HL-60/S4 treated with phorbol 12-myristate 13-acetate at 8.2 ng/mL for 4 days and 3 days (cell line): Measurements from ENCODE around the gene ASB17.
"Not testable (repeated sequence)": the region's sequence is repeated elsewhere in the genome, so short reads cannot be mapped to it uniquely, and the experiment has no call there.

Experiments
- in situ Hi-C: fragments of 300-500 bp; cut with MboI; formaldehyde crosslinking; loops from 2 replicates; pipeline ENCODE4 v1.15.0; 2022; ENCODE audit warnings: low sequenced_read_pairs

Gene ASB17, protein sequence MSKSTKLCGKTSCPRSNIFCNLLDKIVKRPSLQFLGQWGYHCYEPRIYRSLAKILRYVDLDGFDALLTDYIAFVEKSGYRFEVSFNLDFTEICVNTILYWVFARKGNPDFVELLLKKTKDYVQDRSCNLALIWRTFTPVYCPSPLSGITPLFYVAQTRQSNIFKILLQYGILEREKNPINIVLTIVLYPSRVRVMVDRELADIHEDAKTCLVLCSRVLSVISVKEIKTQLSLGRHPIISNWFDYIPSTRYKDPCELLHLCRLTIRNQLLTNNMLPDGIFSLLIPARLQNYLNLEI

DNA sequence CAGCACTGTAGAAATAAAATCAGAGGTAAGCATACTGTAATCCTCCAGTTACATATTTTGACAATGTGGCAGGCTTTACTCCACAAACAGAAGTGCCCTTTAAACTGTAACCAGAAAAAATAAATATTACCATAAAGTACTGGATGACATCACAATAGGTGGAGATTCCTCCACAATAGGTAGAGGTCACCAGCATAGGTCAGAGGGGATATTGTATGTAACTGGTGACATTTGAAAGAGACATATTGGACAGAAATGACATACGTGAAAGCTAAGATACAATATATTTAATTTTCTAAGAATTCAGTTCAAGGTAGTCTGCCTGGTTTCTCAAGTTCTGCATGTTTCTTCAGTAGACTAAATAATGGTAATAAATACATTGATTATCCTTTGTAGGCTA is at the start of gene ASB17:
Gene ASB17, minus strand, starts transcription at position 101 of the 400 bp plus-strand sequence. CDS start 113 bp downstream, outside the sequence.
- in situ Hi-C loops = no loop called here

DNA sequence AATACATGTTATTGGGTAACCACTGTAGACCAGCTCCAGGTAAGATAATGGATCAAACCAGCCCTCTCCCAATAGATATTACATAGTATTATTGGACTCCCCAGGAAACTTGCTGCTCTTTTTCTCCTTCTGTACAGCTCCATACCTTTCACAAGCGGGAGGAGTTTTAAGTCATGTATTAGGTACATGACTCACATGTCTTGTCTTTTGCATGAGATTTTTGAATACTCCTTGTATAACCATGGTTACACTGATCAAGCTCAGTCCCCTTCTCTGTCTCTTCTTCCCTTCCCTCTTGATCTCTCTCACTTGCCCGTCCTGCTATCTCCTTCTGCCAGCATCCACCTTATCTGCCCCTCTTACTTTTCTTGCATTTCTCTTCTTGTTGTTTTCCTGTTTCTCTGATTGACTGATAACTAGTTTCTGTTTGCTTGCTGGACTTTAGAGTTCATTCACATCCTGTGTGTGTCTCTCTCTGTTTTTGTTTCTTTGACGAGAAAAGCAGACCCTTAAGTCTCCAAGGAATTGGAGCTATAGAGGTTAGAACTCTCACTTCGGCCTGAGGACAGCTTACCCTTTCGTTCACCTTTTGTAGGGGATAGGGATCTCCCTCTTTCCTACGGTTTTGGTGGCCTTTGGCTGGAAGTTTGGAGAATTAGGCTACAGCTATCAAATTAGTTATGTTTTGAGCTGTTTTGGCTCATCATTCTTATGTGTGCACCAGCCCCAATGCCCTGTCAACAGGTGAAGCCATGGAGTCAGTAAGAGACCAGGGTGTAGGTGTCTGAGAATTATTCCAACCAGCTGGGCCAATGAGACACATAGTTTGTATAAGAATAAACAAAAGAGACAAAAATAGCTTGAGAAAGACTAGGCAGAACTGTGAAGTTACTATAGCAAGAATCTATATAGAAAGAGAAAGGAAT is 49.0 kb upstream of the ASB17 start:
- in situ Hi-C loops = no loop called here

DNA sequence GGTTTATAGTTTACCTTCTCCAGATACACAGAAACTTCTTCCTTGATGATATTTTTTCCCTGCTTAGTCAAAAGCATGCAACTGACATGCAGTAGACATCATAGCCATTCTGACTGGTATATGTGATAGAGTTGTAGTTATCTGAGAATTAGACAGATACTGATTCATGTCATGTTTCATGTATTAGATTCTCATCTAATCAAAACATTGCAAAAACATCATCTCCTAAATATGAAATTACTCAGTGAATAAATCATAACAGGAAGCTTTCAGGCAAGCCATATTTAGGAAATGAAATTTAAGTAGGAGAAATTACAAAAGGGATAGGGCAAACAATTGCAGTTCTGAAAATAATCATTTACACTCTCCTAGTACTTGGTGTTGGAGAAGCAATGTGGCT is 38.4 kb upstream of the ASB17 start:
- in situ Hi-C loops = no loop called here

DNA sequence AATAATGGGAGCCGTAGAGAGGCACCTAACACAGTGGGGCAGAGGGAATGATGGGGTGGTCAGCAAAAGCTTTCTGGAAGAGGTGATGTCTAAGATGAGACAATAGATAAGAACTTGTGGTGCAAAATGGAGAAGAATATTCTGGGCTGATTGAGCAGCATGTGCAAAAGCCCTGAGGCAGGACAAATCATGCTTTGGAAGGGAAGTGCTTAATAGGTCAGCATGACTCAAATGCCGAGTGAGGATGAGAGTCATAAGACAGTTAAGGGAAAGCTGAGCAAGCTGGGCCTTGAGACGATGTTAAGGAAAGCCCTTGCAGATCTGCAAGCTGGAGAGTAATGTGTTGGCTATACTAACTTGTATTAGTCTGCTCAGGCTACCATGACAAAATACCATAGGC is 37.3 kb upstream of the ASB17 start:
- in situ Hi-C loops = no loop called here

DNA sequence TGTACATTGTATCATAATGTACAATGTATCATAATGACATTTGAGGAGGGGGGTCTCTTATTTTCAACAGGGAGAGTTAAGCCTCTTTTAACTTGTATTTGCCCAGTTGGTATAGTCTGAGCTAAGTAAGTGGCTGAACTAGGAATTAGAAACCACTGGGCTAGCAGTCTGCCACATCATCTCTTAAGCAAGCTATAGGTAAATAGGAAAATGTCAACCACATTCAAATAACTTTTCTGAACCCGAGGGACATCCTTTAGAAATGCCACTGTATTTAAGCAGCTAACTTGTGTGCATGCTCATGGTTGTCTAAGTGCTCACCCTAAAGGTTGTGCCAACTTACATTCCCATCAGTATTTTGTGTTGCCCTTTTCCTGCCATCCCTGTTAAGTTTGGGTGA is 35.5 kb upstream of the ASB17 start:
- in situ Hi-C loops = no loop called here

DNA sequence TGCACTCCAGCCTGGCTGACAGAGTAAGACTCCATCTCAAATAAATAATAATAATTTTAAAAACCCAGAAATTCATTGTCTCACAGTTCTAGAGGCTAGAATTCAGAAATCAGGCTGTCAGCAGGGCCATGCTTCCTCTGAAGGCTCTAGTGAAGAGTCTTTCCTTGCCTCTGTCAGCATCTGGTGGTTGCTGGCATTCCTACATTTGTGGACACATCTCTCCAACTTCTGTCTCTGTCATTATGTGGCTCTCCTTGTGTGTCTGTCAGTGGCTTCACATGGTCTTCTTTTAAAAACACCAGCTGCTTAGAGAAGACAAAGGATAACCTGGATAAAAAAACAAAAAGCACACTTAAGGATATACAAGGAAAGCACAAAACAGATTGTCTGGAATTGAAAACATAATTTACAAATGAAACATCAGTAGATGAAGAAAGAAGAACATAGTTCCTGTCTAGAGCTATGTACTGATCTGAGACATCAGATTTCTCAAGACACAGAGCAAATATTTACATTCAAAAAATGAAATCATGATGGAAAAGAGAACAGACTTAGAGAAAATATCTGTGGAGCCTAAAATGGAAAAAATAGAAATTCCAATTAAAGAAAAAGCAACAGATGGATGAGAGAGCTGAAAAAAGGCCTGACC is 32.7 kb upstream of the ASB17 start:
- in situ Hi-C loops = no loop called here

DNA sequence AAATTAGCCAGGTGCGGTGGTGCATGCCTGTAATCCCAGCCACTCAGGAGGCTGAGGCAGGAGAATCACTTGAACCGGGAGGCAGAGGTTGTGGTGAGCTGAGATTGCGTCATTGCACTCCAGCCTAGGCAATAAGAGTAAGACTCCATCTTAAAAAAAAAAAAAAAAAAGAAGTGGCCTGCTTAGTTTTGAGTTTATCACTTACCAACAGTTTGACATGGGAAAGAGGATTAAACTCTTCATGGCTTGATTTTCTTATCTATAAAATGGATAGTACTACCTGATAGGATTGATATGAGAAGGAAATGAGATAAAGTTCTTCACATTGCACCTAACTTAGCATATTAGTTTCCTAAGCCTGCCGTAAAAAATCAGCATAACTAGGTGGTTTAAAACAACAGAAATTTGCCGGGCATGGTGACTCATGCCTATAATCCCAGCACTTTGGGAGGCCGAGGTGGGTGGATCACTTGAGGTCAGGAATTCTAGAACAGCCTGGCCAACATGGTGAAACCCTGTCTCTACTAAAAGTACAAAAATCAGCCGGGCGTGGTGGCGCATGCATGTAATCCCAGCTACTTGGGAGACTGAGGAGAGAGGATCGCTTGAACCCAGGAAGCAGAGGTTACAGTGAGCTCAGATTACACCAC is 32.0 kb upstream of the ASB17 start:
- in situ Hi-C loops = not testable (repeated sequence)

DNA sequence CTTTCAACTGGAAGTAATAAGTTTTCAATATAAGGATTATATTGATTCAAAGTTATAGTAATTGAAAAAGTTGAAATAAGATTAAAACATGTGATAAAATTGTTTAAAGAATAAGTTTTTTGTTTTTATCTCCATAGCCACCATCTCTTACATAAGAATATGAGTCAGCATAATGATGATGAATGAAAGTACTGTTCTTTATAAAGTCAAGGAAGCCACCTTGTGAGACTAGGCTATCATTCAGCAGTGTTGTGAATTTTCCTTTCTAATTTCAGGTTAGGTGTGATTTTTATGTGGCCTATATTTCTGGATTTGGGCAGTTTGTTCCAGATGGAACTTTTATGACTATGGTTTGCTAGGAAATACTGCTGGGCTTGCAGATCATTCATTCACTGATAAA is 22.4 kb upstream of the ASB17 start:
- in situ Hi-C loops = no loop called here

DNA sequence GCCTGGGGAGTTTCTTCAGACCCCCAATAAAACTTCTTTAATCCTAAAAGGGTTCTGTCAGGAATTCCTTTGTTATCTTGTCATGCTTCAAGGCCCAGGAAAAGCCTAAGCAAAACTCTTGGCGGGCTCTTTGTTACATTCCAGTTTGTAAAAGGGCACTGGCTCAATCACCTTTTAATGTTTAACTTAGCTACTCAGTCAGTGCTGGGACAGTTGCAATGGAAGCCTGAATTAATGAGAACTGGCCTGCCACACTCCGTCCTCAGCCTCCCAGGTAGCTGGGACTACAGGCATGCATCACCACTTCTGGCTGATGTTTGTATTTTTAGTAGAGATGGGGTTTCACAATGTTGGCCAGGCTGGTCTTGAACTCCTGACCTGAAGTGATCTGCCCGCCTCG is 21.3 kb upstream of the ASB17 start:
- in situ Hi-C loops = no loop called here

DNA sequence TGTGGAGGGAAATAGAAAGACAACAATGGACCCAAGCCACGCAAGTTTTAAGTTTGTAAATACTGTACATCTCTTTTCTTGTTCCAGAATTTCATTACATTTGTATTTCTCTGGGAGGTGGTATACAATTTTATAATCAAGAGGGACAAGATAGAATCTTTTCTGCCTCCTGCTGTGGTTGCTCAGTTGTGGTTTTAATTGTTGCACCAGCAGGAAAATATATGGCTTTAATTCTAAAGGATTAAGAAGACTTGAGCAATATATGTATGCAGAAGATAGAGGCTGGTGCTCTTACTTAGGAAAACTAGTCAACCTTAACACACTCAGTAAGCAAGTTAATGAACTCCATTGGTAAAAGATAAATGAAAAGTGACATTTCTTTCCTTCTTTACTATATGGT is 19.8 kb upstream of the ASB17 start:
- in situ Hi-C loops = no loop called here

DNA sequence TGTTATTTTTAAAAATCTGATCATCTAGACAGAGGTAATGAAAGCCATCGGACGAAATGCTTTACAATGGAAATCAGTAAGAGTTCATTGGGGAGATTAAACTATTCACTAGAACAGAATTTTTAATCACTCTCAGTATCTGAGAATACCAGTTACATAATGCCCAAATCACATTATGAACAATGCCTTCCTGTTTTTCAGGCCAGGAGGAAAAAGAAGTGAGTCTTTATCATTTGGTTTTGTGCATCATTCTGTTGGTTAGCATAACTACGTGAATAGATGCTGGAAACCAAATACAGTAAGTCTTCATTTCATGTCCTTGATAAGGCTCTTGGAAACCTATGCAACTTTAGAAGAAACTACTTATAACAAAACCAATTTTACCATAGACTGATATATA is 18.0 kb upstream of the ASB17 start:
- in situ Hi-C loops = no loop called here

DNA sequence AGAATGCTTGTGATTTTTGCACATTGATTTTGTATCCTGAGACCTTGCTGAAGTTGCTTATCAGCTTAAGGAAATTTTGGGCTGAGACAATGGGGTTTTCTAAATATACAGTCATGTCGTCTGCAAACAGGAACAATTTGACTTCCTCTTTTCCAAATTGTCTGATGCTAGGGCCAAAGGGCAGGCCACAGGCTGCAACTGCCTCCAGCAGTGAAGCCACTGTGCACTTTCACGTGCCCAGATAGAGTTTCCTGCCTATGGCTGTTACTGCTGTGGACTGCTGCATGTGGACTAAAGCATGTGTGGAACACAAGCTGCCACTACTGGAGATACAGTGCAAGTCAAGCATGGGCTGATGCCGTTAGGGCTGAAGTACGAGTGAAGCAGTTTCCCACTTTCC is 10.8 kb upstream of the ASB17 start:
- in situ Hi-C loops = not testable (repeated sequence)

DNA sequence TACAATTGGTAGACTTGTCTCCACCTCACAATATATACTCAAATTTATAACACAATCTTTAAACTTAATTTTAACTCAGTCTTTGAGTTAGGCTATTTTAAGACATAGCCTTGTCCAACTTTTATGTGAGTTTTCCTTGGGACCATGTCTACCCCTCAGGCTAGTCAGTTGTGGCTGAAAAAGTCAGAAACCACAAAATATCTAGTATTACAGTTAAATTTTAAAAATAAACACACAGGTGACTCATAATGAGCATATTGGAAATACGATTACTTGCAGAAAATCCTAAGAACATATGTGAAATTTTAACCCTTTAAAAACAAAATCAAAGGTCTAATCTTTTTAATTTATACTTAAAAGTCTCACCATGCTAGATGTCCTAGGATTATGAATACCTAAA is 4.8 kb upstream of the ASB17 start:
- in situ Hi-C loops = no loop called here

DNA sequence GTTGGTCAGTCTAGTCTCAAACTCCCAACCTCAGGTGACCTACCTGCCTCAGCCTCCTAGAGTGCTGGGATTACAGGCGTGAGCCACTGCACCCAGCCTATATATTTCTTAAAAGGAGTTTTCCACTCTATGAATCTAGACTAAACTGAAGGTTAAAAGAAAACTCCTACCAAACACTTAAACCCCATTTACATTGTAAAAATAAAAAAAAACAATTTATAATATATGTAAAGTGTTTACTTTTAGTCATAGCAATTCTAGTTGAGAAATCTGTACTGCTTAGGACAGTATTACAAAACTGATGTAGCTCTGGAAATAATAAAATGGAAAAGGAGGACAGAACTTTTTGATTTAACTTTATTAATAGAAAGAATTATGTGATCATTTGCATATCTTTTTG is 9.5 kb downstream of the ASB17 start:
- in situ Hi-C loops = no loop called here

DNA sequence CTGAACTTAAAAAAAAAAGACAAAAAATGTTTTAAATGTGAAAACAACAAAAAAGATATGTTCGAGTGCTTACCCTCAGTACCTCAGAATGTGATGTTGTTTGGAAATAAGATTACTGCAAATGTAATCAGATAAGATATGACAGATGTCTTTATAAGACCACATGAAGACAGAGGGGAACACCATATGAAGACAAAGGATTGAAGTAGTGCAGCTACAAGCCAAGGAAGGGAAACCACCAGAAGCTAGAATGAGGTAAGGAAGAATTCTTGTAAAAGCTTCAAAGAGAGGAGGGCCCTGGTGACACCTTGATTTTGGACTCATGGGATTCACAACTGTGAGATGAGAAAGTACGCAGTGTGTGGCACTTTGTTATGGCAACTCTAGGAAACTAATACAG is 15.4 kb downstream of the ASB17 start:
- in situ Hi-C loops = no loop called here

DNA sequence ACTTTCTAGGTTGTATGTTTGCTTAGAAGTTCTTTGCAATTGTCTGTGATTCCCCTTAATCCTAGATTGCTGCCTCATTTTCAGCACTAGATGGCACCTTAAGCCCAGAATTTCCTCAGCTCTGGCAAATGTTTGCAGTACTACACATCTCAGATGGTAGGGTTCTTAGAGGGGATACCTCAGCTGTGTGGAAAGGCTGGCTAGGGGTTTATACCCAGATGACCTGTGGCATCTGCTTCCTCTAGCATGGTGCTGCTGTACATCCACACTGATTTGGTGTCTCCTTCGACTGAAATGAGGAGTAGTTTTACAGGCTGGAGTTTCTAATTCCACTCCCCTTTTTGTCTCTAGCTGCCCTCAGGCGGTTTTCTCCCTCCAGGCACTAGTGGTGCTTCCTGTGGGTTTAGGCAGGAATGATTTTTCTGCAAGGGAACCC is 23.5 kb downstream of the ASB17 start:
- in situ Hi-C loops = no loop called here

DNA sequence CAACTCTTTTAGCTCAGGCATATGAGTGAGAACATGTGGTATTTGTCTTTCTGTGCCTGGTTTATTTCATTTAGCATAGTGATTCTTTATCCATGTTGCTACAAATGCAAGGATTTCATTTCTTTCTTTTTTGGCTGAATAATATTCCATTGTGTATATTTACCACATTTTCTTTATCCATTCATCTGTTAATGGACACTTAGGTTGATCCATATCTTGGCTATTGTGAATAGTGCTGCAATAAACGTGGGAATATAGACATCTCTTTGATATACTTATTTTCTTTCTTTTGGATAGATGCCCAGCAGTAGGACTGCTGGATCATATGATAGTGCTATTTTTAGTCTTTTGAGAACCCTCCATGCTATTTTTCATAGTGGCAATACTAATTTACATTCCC is 30.8 kb downstream of the ASB17 start:
- in situ Hi-C loops = no loop called here

DNA sequence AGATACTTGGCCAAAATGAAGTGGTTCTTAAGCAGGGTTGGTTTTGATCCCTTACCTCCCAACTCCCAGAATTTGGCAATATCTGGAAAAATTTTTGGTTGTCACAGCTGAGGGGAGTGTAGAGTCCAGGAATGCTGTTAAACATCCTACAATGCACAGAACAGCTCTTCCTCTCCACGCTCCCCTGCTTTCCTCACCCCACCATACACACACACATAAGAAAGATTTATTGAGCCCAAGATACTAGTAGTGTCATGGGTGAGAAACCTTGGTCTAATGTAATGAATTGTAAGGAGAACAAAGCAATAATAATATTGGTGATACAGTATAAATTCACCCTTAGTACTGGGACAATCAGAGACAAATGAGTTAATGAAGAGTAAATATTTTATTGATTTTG is 47.8 kb downstream of the ASB17 start:
- in situ Hi-C loops = no loop called here

DNA sequence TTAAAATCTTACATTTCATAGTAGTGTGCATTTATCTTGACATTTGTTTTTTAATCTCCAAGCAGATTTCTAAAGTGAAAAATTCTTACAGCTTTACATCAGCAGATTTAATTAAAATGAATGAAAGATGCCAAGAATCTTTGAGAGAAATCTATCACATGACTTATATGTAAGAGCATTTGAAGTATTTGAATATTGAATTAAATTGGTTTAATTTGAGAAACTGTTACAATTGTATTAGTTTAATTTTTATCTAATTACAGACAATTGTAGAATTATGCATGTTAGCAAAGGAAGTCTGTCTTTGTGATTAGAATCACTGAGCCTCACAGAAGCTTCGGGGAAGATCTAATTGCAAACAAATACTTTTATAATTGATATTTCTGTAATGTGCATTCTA is 52.2 kb downstream of the ASB17 start:
- in situ Hi-C loops = no loop called here

DNA sequence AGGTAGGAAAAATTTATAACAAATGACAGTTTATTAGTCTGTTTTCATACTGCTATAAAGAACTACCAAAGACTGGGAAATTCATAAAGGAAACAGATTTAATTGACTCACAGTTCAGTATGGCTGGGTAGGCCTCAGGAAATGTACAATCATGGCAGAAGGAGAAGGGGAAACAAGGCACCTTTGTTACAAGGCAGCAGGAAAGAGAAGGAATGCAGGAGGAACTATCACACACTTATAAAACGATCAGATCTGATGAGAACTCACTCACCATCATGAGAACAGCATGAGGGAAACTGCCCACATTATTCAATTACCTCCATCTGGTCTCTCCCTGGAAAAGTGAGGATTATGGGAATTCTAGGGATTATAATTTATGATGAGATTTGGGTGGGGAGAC is 61.3 kb downstream of the ASB17 start:
- in situ Hi-C loops = no loop called here
